NCI-H2081 treated with DMSO at 0.1 percent for 48 hours (cell line): ENCODE measurements around the gene EVA1B.

ENCODE experiments used
- DNase-seq: peaks from one replicate; lab custom pipeline; 2025; lab: John Stamatoyannopoulos, UW

Gene EVA1B

DNA sequence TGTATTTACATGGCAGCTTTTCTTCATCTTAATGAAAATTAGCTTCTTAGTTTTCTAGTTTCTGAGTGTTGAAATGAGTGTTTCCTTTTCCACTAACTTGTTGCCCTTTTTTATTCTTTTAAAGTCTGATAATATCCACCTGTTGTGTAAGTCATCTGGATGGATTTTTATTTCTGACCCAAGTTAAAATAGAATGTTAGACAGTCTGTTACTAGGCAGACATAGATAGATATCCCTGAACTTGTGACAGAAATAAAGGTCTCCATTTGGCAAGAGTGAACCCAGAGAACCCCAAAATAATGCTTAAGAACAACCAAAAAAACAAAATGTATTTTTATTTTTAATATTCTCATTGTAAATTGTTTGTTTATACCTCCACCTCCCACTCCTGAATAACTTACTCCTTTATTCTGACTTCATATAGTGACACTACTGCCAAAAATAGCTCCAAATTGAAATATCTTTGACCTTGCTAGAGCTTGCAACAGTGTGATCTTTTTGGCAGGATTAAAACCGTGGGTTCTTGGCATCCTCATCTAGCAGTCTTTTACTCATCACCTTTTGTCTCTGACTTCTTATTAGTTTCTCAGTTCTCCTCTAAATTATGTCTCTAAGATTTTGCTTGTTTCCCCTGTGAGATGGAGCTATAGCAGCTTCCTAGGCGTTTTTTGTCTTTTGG, 44.2 kb downstream of the EVA1B start:
- DNase-seq = no peak

DNA sequence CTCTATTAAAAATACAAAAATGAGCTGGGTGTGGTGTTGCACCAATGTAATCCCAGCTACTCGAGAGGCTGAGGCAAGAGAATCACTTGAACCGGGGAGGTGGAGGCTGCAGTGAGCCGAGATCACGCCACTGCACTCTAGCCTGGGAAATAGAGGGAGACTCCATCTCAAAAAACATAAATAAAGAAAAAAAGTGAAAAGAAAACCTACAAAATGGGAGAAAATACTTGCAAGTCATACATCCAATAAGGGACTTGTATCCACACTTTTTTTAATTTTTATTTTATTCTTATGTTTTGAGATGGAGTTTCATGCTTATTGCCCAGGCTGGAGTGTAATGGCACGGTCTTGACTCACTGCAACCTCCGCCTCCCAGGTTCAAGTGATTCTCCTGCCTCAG, 46.8 kb downstream of the EVA1B start:
- no peak for DNase-seq

DNA sequence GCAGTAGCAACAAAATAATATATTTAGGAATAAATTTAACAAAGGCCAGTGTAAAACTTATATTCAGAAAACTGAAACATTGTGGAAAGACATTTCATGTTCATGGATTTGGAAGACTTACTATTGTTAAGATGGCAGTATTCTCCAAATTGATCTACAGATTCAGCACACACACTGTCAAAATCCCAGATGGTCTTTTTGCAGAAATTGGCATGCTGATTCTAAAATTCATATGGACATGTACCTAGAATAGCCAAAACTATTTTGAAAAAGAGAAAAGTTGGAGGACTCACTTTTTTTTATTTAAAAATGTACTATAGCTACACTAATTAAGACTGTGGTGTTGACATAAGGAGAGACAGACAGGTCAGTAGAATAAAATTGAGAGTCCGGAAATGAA, 49.2 kb downstream of the EVA1B start:
- DNase-seq = no peak

DNA sequence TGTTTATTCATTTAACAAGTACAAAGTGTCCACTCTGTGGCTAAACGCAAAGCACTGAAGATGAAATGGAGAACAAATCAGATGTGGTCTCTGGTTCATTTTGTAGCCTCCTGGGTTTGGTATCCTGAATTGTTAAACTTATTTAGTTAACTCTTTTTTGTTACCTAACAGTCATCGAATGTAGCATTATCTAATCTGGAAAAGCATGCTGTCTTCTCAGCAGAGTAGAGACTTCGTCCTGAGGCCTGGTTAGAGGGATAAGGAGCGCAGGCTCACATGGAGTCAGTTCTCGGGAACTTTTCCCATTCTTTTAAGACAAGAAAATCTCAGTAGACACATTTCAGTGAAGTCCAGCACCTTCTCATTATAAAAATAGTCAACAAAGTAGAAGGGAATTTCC, 50.4 kb downstream of the EVA1B start:
- DNase-seq = no peak
